ENCODE data around the gene FAM98C.

FAM98C gene

GRCh38 chr19:38381138-38381537 is 21.8 kb upstream of the FAM98C start:
- DNase-seq = no peak

GRCh38 chr19:38383184-38383583 is 19.7 kb upstream of the FAM98C start:
- no peak for DNase-seq

GRCh38 chr19:38383743-38384142 is 19.1 kb upstream of the FAM98C start:
- DNase-seq = no peak

GRCh38 chr19:38384209-38385027 is 18.5 kb upstream of the FAM98C start:
- no peak for DNase-seq

- DNase-seq = no peak
These were observed 17.7 kb upstream of the FAM98C start for GRCh38 chr19:38385057-38385803.

GRCh38 chr19:38385804-38386257 is 17.1 kb upstream of the FAM98C start:
- no peak for DNase-seq

GRCh38 chr19:38386300-38386970 is 16.5 kb upstream of the FAM98C start:
- no peak for DNase-seq

GRCh38 chr19:38386971-38387549 is 15.8 kb upstream of the FAM98C start:
- DNase-seq = no peak

GRCh38 chr19:38387550-38388348 is 15.1 kb upstream of the FAM98C start, which contains the start of gene GGN:
GGN (minus strand) TSS chr19:38388034; CDS start chr19:38387261, 773 bp downstream.
- peak; percentile 83 for DNase-seq

GRCh38 chr19:38388349-38389100 is 14.4 kb upstream of the FAM98C start, which contains the start of gene SPRED3:
SPRED3 (plus strand) TSS chr19:38388697; CDS start chr19:38390303, 1,606 bp downstream.
- no peak for DNase-seq

GRCh38 chr19:38389101-38389925 is 13.6 kb upstream of the FAM98C start:
- no peak for DNase-seq

- DNase-seq = no peak
These were observed 12.7 kb upstream of the FAM98C start for GRCh38 chr19:38389957-38390924.

GRCh38 chr19:38391911-38392464 is 10.9 kb upstream of the FAM98C start:
- no peak for DNase-seq

GRCh38 chr19:38392707-38393308 is 10.1 kb upstream of the FAM98C start:
- DNase-seq = no peak

GRCh38 chr19:38394488-38394887 is 8.4 kb upstream of the FAM98C start:
- no peak for DNase-seq

GRCh38 chr19:38395381-38396114 is 7.3 kb upstream of the FAM98C start:
- no peak for DNase-seq

GRCh38 chr19:38399081-38399480 is 3.8 kb upstream of the FAM98C start:
- DNase-seq = no peak

GRCh38 chr19:38399537-38399936 is 3.4 kb upstream of the FAM98C start:
- no peak for DNase-seq
